Neural cell (in vitro differentiated cells): Measurements from ENCODE around the gene TSPAN11. TPM values are rescaled to one million over a fixed set of nuclear protein-coding genes. Genes with fewer than 3 reads are reported as not detected.
A peak's percentile ranks its signal among the peaks of the same experiment; 100 is the strongest.

Experiments
- H2AFZ ChIP-seq: fragments of 200-600, 300-800 bp; sonication (generic), shearing (Covaris generic); 2 replicates; pipeline ENCODE4 v1.6.0; 2014; ENCODE audit warnings: low read depth, mild to moderate bottlenecking, antibody characterized with exemption, low read length, moderate library complexity
- H3F3A ChIP-seq: fragments of 200-600 bp; shearing (Covaris generic); 2 replicates; pipeline ENCODE4 v1.6.1; 2016; ENCODE audit warnings: mild to moderate bottlenecking, moderate library complexity, mixed read lengths, antibody characterized with exemption, low read length; ENCODE audit not compliant: insufficient read depth, poor library complexity, severe bottlenecking
- H3K27ac ChIP-seq: fragments of 200-600, 300-800 bp; sonication (generic), shearing (Covaris generic); 2 replicates; pipeline ENCODE4 v1.5.1; 2014; ENCODE audit warnings: mild to moderate bottlenecking, low read length, moderate library complexity
- H3K27me3 ChIP-seq: fragments of 300-800, 200-600 bp; sonication (generic), shearing (Covaris generic); 2 replicates; pipeline ENCODE4 v1.6.0; 2014; ENCODE audit warnings: mild to moderate bottlenecking, low read depth, low read length, moderate library complexity; ENCODE audit not compliant: insufficient read depth
- H3K36me3 ChIP-seq: fragments of 300-800, 200-600 bp; sonication (generic), shearing (Covaris generic); 2 replicates; pipeline ENCODE4 v1.5.1; 2014; ENCODE audit warnings: mild to moderate bottlenecking, antibody characterized with exemption, low read length, moderate library complexity; ENCODE audit not compliant: insufficient read depth
- H3K4me2 ChIP-seq: fragments of 300-800, 200-600 bp; sonication (generic), shearing (Covaris generic); 2 replicates; pipeline ENCODE4 v1.6.0; 2014; ENCODE audit warnings: mild to moderate bottlenecking, low read length
- H3K4me3 ChIP-seq: fragments of 300-800, 200-600 bp; sonication (generic), shearing (Covaris generic); 2 replicates; pipeline ENCODE4 v1.5.1; 2014; ENCODE audit warnings: mild to moderate bottlenecking, low read length, moderate library complexity
- H3K79me2 ChIP-seq: fragments of 200-600 bp; shearing (Covaris generic); replicated peaks from 2 replicates; pipeline ENCODE4 v1.6.0; 2014; ENCODE audit warnings: mild to moderate bottlenecking, low read length, moderate library complexity; ENCODE audit not compliant: insufficient read depth
- H3K9ac ChIP-seq: fragments of 300-800, 200-600 bp; sonication (generic), shearing (Covaris generic); 2 replicates; pipeline ENCODE4 v1.6.1; 2016; ENCODE audit warnings: mild to moderate bottlenecking, low read length, mixed read lengths
- H3K9me2 ChIP-seq: fragments of 200-600 bp; shearing (Covaris generic); 2 replicates; pipeline ENCODE4 v1.6.1; 2016; ENCODE audit warnings: mild to moderate bottlenecking, low read length, mixed read lengths; ENCODE audit not compliant: insufficient read depth
- H3K9me3 ChIP-seq: fragments of 200-600, 300-800 bp; sonication (generic), shearing (Covaris generic); 2 replicates; pipeline ENCODE4 v1.6.1; 2016; ENCODE audit warnings: mild to moderate bottlenecking, mixed run types, low read length, moderate library complexity, mixed read lengths
- H4K20me1 ChIP-seq: fragments of 200-600 bp; shearing (Covaris generic); 2 replicates; pipeline ENCODE4 v1.6.1; 2016; ENCODE audit warnings: mild to moderate bottlenecking, mixed run types; ENCODE audit not compliant: insufficient read depth
- EP300 ChIP-seq: fragments of 450-650 bp; conservative IDR thresholded peaks from 2 replicates; pipeline ENCODE4 v1.6.1; 2014; ENCODE audit warnings: antibody characterized with exemption, mild to moderate bottlenecking, moderate library complexity; ENCODE audit not compliant: poor library complexity, severe bottlenecking
- EZH2 ChIP-seq: fragments of 200-600, 300-800 bp; shearing (Covaris generic), sonication (generic); IDR thresholded peaks from 2 replicates; pipeline ENCODE4 v1.6.1; 2014; ENCODE audit warnings: antibody characterized with exemption, low read length, borderline replicate concordance, mild to moderate bottlenecking; ENCODE audit not compliant: insufficient read depth, poor library complexity, severe bottlenecking
- MXI1 ChIP-seq: fragments of 450-650 bp; conservative IDR thresholded peaks from 2 replicates; pipeline ENCODE4 v1.6.1; 2014; ENCODE audit warnings: antibody characterized with exemption, mild to moderate bottlenecking; ENCODE audit not compliant: poor library complexity, severe bottlenecking
- POLR2AphosphoS5 ChIP-seq: IDR thresholded peaks from 2 replicates; pipeline ENCODE4 v1.6.1; 2012
- RAD21 ChIP-seq: fragments of 450-650 bp; conservative IDR thresholded peaks from 2 replicates; pipeline ENCODE4 v1.6.1; 2014; ENCODE audit warnings: antibody characterized with exemption, mild to moderate bottlenecking, moderate library complexity
- SMC3 ChIP-seq: fragments of 450-650 bp; conservative IDR thresholded peaks from 2 replicates; pipeline ENCODE4 v1.6.1; 2014; ENCODE audit warnings: antibody characterized with exemption, mild to moderate bottlenecking, moderate library complexity; ENCODE audit not compliant: poor library complexity
- TAF1 ChIP-seq: IDR thresholded peaks from 2 replicates; pipeline ENCODE4 v1.6.1; 2012; ENCODE audit warnings: low read depth
- polyA minus RNA-seq: library from RNA; depleted of rRNA, polyadenylated mRNA; stranded (reverse); fragments of >200 nt; gene quantifications from 2 replicates; pipeline ENCODE4 v1.2.3, GENCODE V29; 2014
- polyA plus RNA-seq: library from polyadenylated mRNA; depleted of rRNA; stranded (reverse); fragments of >200 nt; gene quantifications from 2 replicates; pipeline ENCODE4 v1.2.3, GENCODE V29; 2014
- TF ChIP-seq, protein P1 (sequence below): IDR thresholded peaks from 2 replicates; pipeline ENCODE4 v1.6.1; 2012; ENCODE audit warnings: borderline replicate concordance
- TF ChIP-seq, protein P2 (sequence below): fragments of 450-650 bp; IDR thresholded peaks from 2 replicates; pipeline ENCODE4 v1.5.1; 2014; ENCODE audit warnings: antibody characterized with exemption, mild to moderate bottlenecking, moderate library complexity; ENCODE audit not compliant: poor library complexity, severe bottlenecking

Gene TSPAN11, protein sequence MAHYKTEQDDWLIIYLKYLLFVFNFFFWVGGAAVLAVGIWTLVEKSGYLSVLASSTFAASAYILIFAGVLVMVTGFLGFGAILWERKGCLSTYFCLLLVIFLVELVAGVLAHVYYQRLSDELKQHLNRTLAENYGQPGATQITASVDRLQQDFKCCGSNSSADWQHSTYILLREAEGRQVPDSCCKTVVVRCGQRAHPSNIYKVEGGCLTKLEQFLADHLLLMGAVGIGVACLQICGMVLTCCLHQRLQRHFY
- polyA plus RNA-seq = 4.6 and 5.6 TPM in 2 replicates
- polyA minus RNA-seq = 7.3 and 8.0 TPM in 2 replicates

DNA sequence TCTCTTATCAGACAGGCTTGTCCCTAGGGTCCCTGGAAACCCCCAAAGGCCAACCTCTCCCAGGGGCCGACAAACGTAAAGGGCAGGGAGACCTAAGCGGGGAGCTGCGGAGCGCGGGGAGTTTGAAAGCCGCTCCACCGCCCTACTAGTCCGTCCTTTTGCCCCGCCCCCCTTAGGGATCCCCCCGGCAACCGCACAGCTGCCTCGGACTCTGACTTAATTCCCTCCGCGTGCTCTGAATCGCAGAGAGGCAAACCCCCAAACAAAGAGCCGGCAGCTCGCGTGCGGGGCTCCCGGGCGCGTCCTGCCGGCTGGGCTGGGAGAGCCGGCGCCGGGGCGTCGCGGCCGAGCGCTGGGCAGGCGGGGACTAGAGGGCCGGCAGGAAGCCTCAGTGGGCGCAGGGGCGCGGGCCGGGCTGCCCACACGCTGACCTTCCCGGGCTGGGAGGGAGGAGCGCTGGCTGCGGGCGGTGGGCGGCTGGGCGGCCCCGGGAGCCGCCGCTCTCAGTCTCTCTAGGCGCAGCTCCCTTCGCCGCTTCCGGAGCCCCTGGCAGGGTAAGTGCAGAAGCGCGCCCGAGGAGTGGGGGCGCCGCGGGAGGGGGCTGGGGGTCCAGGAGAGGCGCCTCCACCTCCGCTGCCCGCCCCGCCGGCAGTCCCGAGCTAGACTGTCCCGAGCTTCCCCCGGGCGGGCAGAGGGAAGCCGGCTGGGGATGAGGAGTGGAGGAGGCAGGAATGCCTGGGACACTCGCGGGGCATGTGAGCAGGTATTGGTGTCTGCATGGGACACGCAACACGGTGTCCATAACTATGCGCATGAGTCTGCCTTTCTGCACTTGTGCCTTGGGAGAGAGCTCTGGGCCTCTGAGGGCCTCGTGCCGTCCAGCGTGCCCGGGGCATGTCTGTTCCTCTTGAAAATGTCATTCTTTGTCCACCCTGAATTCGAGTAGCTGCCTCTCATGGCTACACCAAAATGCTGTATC is at the start of gene TSPAN11:
TSPAN11 (plus strand) TSS at position 506 of the 979 bp plus-strand sequence. CDS start 27,244 bp downstream, outside the sequence.
- Histone ChIP-seq H3K79me2 (peaks cover 24% of the 10 kb centered on the region), H3F3A (no peaks in the 10 kb centered on the region), H4K20me1 (no peaks in the 10 kb centered on the region), H3K9me3 (no peaks in the 10 kb centered on the region), H2AFZ (peak within 1 kb of the TSS; percentile 69), H3K9me2 (no peaks in the 10 kb centered on the region), H3K4me3 (peak within 1 kb of the TSS; percentile 75), H3K27me3 (no peaks in the 10 kb centered on the region), H3K27ac (no peak within 1 kb of the TSS), H3K9ac (peak within 1 kb of the TSS; percentile 72), H3K36me3 (no peaks in the 10 kb centered on the region), H3K4me2 (peak within 1 kb of the TSS; percentile 68)
- no peak for TF ChIP-seq EP300
- TF ChIP-seq POLR2AphosphoS5 = peak; percentile 26
- no peak for TF ChIP-seq RAD21
- no peak for TF ChIP-seq SMC3
- peak; percentile 81 for TF ChIP-seq MXI1
- no peak for TF ChIP-seq TAF1
- no peak for TF ChIP-seq EZH2
- TF ChIP-seq, protein P1, sequence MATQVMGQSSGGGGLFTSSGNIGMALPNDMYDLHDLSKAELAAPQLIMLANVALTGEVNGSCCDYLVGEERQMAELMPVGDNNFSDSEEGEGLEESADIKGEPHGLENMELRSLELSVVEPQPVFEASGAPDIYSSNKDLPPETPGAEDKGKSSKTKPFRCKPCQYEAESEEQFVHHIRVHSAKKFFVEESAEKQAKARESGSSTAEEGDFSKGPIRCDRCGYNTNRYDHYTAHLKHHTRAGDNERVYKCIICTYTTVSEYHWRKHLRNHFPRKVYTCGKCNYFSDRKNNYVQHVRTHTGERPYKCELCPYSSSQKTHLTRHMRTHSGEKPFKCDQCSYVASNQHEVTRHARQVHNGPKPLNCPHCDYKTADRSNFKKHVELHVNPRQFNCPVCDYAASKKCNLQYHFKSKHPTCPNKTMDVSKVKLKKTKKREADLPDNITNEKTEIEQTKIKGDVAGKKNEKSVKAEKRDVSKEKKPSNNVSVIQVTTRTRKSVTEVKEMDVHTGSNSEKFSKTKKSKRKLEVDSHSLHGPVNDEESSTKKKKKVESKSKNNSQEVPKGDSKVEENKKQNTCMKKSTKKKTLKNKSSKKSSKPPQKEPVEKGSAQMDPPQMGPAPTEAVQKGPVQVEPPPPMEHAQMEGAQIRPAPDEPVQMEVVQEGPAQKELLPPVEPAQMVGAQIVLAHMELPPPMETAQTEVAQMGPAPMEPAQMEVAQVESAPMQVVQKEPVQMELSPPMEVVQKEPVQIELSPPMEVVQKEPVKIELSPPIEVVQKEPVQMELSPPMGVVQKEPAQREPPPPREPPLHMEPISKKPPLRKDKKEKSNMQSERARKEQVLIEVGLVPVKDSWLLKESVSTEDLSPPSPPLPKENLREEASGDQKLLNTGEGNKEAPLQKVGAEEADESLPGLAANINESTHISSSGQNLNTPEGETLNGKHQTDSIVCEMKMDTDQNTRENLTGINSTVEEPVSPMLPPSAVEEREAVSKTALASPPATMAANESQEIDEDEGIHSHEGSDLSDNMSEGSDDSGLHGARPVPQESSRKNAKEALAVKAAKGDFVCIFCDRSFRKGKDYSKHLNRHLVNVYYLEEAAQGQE = no peak
- TF ChIP-seq, protein P2, sequence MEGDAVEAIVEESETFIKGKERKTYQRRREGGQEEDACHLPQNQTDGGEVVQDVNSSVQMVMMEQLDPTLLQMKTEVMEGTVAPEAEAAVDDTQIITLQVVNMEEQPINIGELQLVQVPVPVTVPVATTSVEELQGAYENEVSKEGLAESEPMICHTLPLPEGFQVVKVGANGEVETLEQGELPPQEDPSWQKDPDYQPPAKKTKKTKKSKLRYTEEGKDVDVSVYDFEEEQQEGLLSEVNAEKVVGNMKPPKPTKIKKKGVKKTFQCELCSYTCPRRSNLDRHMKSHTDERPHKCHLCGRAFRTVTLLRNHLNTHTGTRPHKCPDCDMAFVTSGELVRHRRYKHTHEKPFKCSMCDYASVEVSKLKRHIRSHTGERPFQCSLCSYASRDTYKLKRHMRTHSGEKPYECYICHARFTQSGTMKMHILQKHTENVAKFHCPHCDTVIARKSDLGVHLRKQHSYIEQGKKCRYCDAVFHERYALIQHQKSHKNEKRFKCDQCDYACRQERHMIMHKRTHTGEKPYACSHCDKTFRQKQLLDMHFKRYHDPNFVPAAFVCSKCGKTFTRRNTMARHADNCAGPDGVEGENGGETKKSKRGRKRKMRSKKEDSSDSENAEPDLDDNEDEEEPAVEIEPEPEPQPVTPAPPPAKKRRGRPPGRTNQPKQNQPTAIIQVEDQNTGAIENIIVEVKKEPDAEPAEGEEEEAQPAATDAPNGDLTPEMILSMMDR = peak; percentile 40

DNA sequence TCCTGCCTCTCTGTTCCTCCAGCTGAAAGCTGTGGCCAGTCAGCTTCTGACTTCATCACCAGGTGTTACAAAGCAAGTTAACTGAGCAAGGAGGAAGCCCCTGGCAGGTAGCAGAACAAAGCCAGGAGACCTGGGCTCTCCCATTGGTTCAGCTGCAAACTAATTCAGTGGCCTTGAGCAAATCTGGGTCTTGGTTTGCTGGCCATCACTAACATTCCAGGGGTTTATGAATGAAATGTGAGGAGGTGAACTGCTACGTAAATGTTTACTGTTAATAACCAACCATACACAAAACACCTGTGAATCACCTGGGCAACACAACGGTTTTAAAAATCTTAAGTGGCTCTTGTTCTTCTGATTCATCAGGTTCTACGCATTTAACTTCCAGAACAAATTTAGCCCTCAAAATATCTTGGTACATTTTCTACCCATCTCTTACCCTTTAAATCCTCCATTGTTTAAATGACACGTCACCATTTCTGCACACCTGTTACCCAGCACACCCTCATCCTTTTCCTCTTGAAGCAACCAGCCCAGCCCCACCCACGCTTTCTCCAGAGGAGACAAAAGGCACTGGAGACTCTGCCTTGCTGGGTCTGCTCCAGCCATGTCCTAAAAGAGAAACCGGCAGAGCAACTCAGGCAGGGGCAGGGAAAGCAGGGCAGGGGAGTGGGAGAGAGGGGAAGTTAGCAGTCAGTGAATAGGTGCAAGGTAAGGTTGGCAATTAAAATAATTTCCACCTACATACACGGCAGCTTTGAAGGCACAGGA is 49.3 kb upstream of the TSPAN11 start:
- Histone ChIP-seq H3K36me3 (no peaks in the 10 kb centered on the region), H4K20me1 (no peaks in the 10 kb centered on the region), H3K27ac (no peak overlapping the region), H3K9me3 (no peaks in the 10 kb centered on the region), H3K9ac (no peak overlapping the region), H3K9me2 (no peaks in the 10 kb centered on the region), H3K27me3 (no peaks in the 10 kb centered on the region), H3F3A (no peaks in the 10 kb centered on the region), H2AFZ (no peak overlapping the region), H3K4me2 (no peak overlapping the region), H3K79me2 (no peaks in the 10 kb centered on the region), H3K4me3 (no peak overlapping the region)
- TF ChIP-seq, protein P2 = no peak
- TF ChIP-seq, protein P1 = no peak
- TF ChIP-seq EP300 (no peak), TAF1 (no peak), MXI1 (no peak), RAD21 (no peak), SMC3 (no peak), EZH2 (no peak), POLR2AphosphoS5 (no peak)
